ENCODE measurements around the gene SLC2A8. TPM values are rescaled to one million over a fixed set of nuclear protein-coding genes. Genes with fewer than 3 reads are reported as not detected.

The SLC2A8 gene
- total and polyA plus RNA-seq, 7 donors = 7.2 to 68.7 (median 45.1) TPM

DNA sequence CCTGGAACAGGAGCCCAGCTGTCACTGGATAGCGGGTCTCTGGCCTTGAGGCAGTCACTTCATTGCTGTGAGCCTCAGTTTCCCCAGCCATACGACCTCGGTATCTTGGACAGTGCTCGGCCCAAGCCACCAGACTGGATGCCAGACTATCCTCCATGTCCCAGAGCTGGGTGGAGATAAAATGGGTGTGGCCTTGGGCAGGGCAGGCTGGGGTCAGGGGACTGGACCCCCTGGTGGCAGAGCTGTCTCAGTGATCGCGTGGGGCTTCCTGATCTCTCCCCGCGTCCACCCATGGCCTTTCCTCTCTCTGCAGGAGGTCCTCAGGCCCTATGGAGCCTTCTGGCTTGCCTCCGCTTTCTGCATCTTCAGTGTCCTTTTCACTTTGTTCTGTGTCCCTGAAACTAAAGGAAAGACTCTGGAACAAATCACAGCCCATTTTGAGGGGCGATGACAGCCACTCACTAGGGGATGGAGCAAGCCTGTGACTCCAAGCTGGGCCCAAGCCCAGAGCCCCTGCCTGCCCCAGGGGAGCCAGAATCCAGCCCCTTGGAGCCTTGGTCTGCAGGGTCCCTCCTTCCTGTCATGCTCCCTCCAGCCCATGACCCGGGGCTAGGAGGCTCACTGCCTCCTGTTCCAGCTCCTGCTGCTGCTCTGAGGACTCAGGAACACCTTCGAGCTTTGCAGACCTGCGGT is 10.0 kb downstream of the SLC2A8 start:
- Histone ChIP-seq H3K4me3 (no peak overlapping the region), H3K4me1 (peaks cover 0 to 39% (median 29%) of the 10 kb centered on the region in 4 donors), H3K9me3 (no peaks in the 10 kb centered on the region), H3K27me3 (no peaks in the 10 kb centered on the region), H3K27ac (peak overlapping the region in 3 of 4 donors; percentile 58 to 73 (median 65)), H3K36me3 (peaks cover 17 to 66% (median 28%) of the 10 kb centered on the region in 4 donors)
- 90% methylated on average over 13 of the region's 13 CpGs for WGBS, 2 donors
- TF ChIP-seq POLR2AphosphoS5 (IDR thresholded peaks at IDR 0.05) (no peak), EP300 (IDR thresholded peaks at IDR 0.05) (no peak), POLR2A (IDR thresholded peaks at IDR 0.05) (no peak)
- TF ChIP-seq, protein P1, sequence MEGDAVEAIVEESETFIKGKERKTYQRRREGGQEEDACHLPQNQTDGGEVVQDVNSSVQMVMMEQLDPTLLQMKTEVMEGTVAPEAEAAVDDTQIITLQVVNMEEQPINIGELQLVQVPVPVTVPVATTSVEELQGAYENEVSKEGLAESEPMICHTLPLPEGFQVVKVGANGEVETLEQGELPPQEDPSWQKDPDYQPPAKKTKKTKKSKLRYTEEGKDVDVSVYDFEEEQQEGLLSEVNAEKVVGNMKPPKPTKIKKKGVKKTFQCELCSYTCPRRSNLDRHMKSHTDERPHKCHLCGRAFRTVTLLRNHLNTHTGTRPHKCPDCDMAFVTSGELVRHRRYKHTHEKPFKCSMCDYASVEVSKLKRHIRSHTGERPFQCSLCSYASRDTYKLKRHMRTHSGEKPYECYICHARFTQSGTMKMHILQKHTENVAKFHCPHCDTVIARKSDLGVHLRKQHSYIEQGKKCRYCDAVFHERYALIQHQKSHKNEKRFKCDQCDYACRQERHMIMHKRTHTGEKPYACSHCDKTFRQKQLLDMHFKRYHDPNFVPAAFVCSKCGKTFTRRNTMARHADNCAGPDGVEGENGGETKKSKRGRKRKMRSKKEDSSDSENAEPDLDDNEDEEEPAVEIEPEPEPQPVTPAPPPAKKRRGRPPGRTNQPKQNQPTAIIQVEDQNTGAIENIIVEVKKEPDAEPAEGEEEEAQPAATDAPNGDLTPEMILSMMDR (IDR thresholded peaks at IDR 0.05) = no peak
- intact Hi-C loops (cut with DNase I) = no loop called here
- no peak for DNase-seq

DNA sequence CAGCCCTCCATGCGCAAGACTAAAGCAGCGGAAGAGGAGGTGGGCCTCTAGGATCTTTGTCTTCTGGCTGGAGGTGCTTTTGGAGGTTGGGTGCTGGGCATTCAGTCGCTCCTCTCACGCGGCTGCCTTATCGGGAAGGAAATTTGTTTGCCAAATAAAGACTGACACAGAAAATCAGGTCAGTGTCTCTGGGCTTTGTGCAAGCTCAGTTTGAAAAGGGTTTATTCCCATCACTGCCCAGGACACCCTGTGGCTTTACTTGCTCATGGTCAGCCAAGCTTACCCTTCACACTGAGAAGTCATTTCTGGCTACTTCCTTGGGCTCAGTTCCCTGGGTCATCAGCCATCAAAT is 10.5 kb downstream of the SLC2A8 start:
- intact Hi-C loops (cut with DNase I) = no loop called here
- no peaks in the 10 kb centered on the region for H3K9me3 ChIP-seq
- peaks cover 0 to 38% (median 29%) of the 10 kb centered on the region in 4 donors for H3K4me1 ChIP-seq
- H3K36me3 ChIP-seq = peaks cover 17 to 65% (median 28%) of the 10 kb centered on the region in 4 donors
- no peak overlapping the region for H3K4me3 ChIP-seq
- no peak for TF ChIP-seq POLR2A (IDR thresholded peaks at IDR 0.05)
- TF ChIP-seq POLR2AphosphoS5 (IDR thresholded peaks at IDR 0.05) = peak in 2 of 4 donors; percentile 39 to 46
- TF ChIP-seq, protein P1 (IDR thresholded peaks at IDR 0.05) = no peak
- TF ChIP-seq EP300 (IDR thresholded peaks at IDR 0.05) = no peak
- no peaks in the 10 kb centered on the region for H3K27me3 ChIP-seq
- H3K27ac ChIP-seq = peak overlapping the region in 3 of 4 donors; percentile 58 to 73 (median 65)
- no peak for DNase-seq
- 93% methylated on average over 6 of the region's 6 CpGs for WGBS, 2 donors

DNA sequence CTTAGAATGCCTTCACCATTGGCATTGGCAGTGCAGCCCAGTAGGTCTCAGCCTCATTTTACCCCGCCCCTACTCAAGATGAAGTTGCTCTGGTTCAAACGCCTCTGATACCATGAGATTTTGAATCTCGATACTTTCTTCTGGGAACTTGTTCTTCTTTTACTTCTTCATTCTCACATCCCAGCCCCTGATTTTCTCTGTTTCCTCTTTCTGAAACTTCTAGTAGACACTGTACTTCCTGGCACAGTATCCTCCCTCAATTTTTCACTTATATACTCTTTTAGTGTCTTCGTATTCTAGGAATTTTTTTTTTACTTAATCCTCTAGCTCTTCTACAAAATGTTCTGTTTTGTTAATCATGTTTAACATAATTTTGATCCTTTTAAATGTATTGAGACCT is 14.2 kb downstream of the SLC2A8 start:
- no peaks in the 10 kb centered on the region for H3K9me3 ChIP-seq
- H3K27me3 ChIP-seq = no peaks in the 10 kb centered on the region
- 75 to 90% methylated on average over 4 of the region's 4 CpGs for WGBS, 2 donors
- peaks cover 0 to 64% (median 46%) of the 10 kb centered on the region in 4 donors for H3K4me1 ChIP-seq
- peak overlapping the region in 3 of 4 donors; percentile 65 to 86 (median 82) for H3K27ac ChIP-seq
- intact Hi-C loops (cut with DNase I) = no loop called here
- peaks cover 1 to 29% (median 4%) of the 10 kb centered on the region in 4 donors for H3K36me3 ChIP-seq
- TF ChIP-seq POLR2AphosphoS5 (IDR thresholded peaks at IDR 0.05) = no peak
- no peak for TF ChIP-seq EP300 (IDR thresholded peaks at IDR 0.05)
- TF ChIP-seq POLR2A (IDR thresholded peaks at IDR 0.05) = no peak
- TF ChIP-seq, protein P1 (IDR thresholded peaks at IDR 0.05) = no peak
- DNase-seq = no peak
- no peak overlapping the region for H3K4me3 ChIP-seq

DNA sequence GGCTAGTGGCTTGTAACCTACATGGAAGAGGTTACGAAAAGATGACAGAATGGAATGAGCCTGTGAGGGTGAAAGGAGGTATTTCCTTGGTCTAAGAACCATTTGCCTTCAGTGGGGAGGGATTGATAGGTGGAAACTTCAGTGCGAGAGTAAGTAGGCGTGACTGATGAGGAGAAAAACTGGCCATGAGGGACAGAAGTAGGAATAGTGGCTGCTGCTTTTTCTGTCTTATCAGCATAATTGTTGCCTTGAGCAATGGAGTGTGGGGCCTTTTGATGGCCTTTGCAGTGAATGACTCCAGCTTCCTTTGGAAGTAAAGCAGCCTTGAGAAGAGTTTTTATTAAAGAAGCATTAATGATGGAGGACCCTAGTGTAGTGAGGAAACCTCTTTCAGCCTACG is 18.2 kb downstream of the SLC2A8 start:
- TF ChIP-seq POLR2AphosphoS5 (IDR thresholded peaks at IDR 0.05) (no peak), POLR2A (IDR thresholded peaks at IDR 0.05) (no peak), EP300 (IDR thresholded peaks at IDR 0.05) (no peak)
- TF ChIP-seq, protein P1 (IDR thresholded peaks at IDR 0.05) = no peak
- no peaks in the 10 kb centered on the region for H3K27me3 ChIP-seq
- no peak for DNase-seq
- H3K4me3 ChIP-seq = no peak overlapping the region
- H3K4me1 ChIP-seq = peaks cover 0 to 72% (median 61%) of the 10 kb centered on the region in 4 donors
- peak overlapping the region in 3 of 4 donors; percentile 82 to 86 (median 82) for H3K27ac ChIP-seq
- H3K9me3 ChIP-seq = no peaks in the 10 kb centered on the region
- peaks cover 0 to 5% (median 0%) of the 10 kb centered on the region in 4 donors for H3K36me3 ChIP-seq
- WGBS, 2 donors = 90 to 92% methylated on average over 4 of the region's 4 CpGs
- intact Hi-C loops (cut with DNase I) = no loop called here

Data from sigmoid colon (tissue), 7 donors.